Loucy (cell line): ENCODE measurements around the gene ARL16.

Experiments used
- H2AFZ ChIP-seq: fragments of 200-600 bp; sonication (generic); 2 replicates; pipeline ENCODE4 v1.6.0; 2016; ENCODE audit warnings: antibody characterized with exemption, mild to moderate bottlenecking, low read length, moderate library complexity
- H3F3A ChIP-seq: fragments of 200-600 bp; 2 replicates; pipeline ENCODE4 v1.6.0; 2016; ENCODE audit warnings: antibody characterized with exemption, low read depth, mild to moderate bottlenecking
- H3K27me3 ChIP-seq: fragments of 200-600 bp; sonication (generic); 2 replicates; pipeline ENCODE4 v1.6.1; 2014; ENCODE audit warnings: low read length, mild to moderate bottlenecking; ENCODE audit not compliant: insufficient read depth, poor library complexity, severe bottlenecking
- H3K36me3 ChIP-seq: fragments of 200-600 bp; sonication (generic); 2 replicates; pipeline ENCODE4 v1.6.1; 2016; ENCODE audit warnings: low read length; ENCODE audit not compliant: insufficient read depth
- H3K4me1 ChIP-seq: fragments of 200-600 bp; sonication (generic); 2 replicates; pipeline ENCODE4 v1.5.1; 2014; ENCODE audit warnings: low read length, mild to moderate bottlenecking; ENCODE audit not compliant: insufficient read depth, poor library complexity, severe bottlenecking
- H3K4me2 ChIP-seq: fragments of 200-600 bp; sonication (generic); 2 replicates; pipeline ENCODE4 v1.6.0; 2014; ENCODE audit warnings: antibody characterized with exemption, low read length, low read depth, mild to moderate bottlenecking; ENCODE audit not compliant: poor library complexity, severe bottlenecking
- H3K4me3 ChIP-seq: fragments of 200-600 bp; sonication (generic); 2 replicates; pipeline ENCODE4 v1.5.1; 2014; ENCODE audit warnings: low read length, mild to moderate bottlenecking, mixed read lengths; ENCODE audit not compliant: poor library complexity, severe bottlenecking
- H3K79me2 ChIP-seq: fragments of 200-600 bp; sonication (generic); 2 replicates; pipeline ENCODE4 v1.6.1; 2014; ENCODE audit warnings: low read length; ENCODE audit not compliant: insufficient read depth
- H3K9ac ChIP-seq: fragments of 200-600 bp; sonication (generic); 2 replicates; pipeline ENCODE4 v1.6.0; 2014; ENCODE audit warnings: mild to moderate bottlenecking, low read depth, low read length, moderate library complexity; ENCODE audit not compliant: poor library complexity, severe bottlenecking
- H3K9me2 ChIP-seq: fragments of 200-600 bp; sonication (generic); replicated peaks from 2 replicates; pipeline ENCODE4 v1.6.1; 2016; ENCODE audit warnings: low read depth, low read length, mixed read lengths
- H3K9me3 ChIP-seq: fragments of 200-600 bp; sonication (generic); 2 replicates; pipeline ENCODE4 v1.6.1; 2014; ENCODE audit warnings: mild to moderate bottlenecking, antibody characterized with exemption, low read length, low read depth; ENCODE audit not compliant: insufficient read depth
- H4K20me1 ChIP-seq: fragments of 200-600 bp; sonication (generic); 2 replicates; pipeline ENCODE4 v1.6.0; 2014; ENCODE audit warnings: antibody characterized with exemption, low read length, mild to moderate bottlenecking; ENCODE audit not compliant: insufficient read depth, poor library complexity, severe bottlenecking
- CTCF ChIP-seq: fragments of 200-600 bp; sonication (generic); conservative IDR thresholded peaks from 2 replicates; pipeline ENCODE4 v1.5.1; 2014; ENCODE audit warnings: mild to moderate bottlenecking, antibody characterized with exemption, low read length
- EZH2phosphoT487 ChIP-seq: fragments of 200-600 bp; IDR thresholded peaks from 2 replicates; pipeline ENCODE4 v1.6.1; 2018; ENCODE audit warnings: antibody characterized with exemption, mild to moderate bottlenecking, moderate library complexity, borderline replicate concordance

ARL16 gene

DNA sequence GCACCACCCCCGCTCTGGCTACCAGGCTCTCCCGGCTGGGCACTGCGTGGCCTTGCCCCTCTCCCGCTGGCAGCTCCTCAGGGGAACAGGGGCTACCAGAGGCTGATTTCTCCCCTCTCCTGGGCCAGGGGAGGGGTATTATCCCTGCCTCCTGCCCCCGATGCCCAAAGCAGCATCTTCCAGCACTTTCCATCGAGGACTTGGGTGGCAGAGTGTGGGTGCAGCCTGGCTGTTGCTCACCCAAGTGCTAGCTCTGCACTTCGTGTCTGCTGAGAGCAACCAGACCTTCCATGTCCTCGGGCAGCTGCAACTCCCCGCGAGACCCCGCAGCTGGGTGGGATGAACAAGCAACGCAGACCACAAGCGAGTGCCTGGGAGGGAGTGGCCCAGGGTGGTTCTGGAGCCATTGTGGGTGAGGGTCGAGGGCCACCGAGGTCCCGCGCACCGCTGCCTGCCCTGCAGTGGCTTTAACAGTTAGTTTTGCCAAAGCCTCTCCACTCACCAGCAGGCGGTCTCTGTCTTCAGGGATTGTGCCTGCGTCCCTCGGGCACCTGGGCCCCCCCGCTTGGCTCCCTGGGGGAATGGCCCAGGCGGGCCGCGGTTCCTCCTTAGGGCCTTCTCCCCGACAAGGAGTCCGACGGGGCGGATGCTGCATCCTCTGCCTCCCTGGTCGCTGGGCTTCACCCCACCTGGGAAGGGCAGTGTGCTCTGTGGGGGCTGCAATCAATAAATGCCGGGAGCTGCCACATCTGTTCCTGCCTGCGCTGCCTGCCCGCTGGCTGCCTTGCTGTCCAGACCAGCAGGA, 36.9 kb upstream of the ARL16 start:
- Histone ChIP-seq H3K27me3 (no peaks in the 10 kb centered on the region), H3K4me1 (peaks cover 3% of the 10 kb centered on the region), H3K9ac (no peak overlapping the region), H3K36me3 (no peaks in the 10 kb centered on the region), H3K9me3 (no peaks in the 10 kb centered on the region), H3K9me2 (no peaks in the 10 kb centered on the region), H3K4me3 (no peak overlapping the region), H3K4me2 (no peak overlapping the region), H4K20me1 (no peaks in the 10 kb centered on the region), H2AFZ (no peak overlapping the region), H3F3A (no peaks in the 10 kb centered on the region), H3K79me2 (0 out of 2 replicates have a peak, but pooled peaks cover 2% of the 10 kb centered on the region)
- no peak for TF ChIP-seq CTCF
- TF ChIP-seq EZH2phosphoT487 = no peak

GRCh38 chr17:81719410-81720266, 36.0 kb upstream of the ARL16 start:
- TF ChIP-seq CTCF (no peak), EZH2phosphoT487 (no peak)
- H3K27me3 ChIP-seq = no peaks in the 10 kb centered on the region
- H3K79me2 ChIP-seq = peaks cover 10% of the 10 kb centered on the region; the same call in 1 of the 2 replicates
- no peaks in the 10 kb centered on the region for H3F3A ChIP-seq
- no peak overlapping the region for H3K4me2 ChIP-seq
- no peak overlapping the region for H2AFZ ChIP-seq
- no peaks in the 10 kb centered on the region for H3K9me3 ChIP-seq
- no peaks in the 10 kb centered on the region for H3K9me2 ChIP-seq
- H3K4me1 ChIP-seq = peaks cover 5% of the 10 kb centered on the region
- no peaks in the 10 kb centered on the region for H3K36me3 ChIP-seq
- no peak overlapping the region for H3K4me3 ChIP-seq
- no peaks in the 10 kb centered on the region for H4K20me1 ChIP-seq
- no peak overlapping the region for H3K9ac ChIP-seq

- Histone ChIP-seq H3K4me3 (no peak overlapping the region), H4K20me1 (peaks cover 5% of the 10 kb centered on the region), H3K9ac (no peak overlapping the region), H3F3A (no peaks in the 10 kb centered on the region), H3K36me3 (no peaks in the 10 kb centered on the region), H3K79me2 (peaks cover 29% of the 10 kb centered on the region), H3K4me1 (peaks cover 25% of the 10 kb centered on the region), H3K9me2 (no peaks in the 10 kb centered on the region), H3K27me3 (no peaks in the 10 kb centered on the region), H3K9me3 (no peaks in the 10 kb centered on the region), H2AFZ (no peak overlapping the region), H3K4me2 (no peak overlapping the region)
- TF ChIP-seq CTCF = no peak
- no peak for TF ChIP-seq EZH2phosphoT487
Observed at GRCh38 chr17:81717766-81718089, 34.1 kb upstream of the ARL16 start.
